Myocyte (in vitro differentiated cells): ENCODE results near the gene INSIG2. TPM values are rescaled to one million over a fixed set of nuclear protein-coding genes. Genes with fewer than 3 reads are reported as not detected.
A peak's percentile ranks its signal among the peaks of the same experiment; 100 is the strongest.

Experiments
- DNase-seq: peaks from one replicate; pipeline ENCODE4 v3.0.0-alpha.2; 2012; ENCODE audit warnings: low read depth
- polyA plus RNA-seq: library from polyadenylated mRNA; unstranded; fragments of >200 nt; gene quantifications from one replicate; pipeline ENCODE4 v1.2.1, GENCODE V29; 2012; ENCODE audit warnings: missing spikeins
- total RNA-seq: library from RNA; depleted of rRNA; stranded (reverse); fragments of >200 nt; gene quantifications from 2 replicates; pipeline ENCODE4 v1.2.3, GENCODE V29; 2014

INSIG2 gene
- 8.5 and 9.6 TPM in 2 replicates for total RNA-seq
- 18.2 TPM for polyA plus RNA-seq

DNA sequence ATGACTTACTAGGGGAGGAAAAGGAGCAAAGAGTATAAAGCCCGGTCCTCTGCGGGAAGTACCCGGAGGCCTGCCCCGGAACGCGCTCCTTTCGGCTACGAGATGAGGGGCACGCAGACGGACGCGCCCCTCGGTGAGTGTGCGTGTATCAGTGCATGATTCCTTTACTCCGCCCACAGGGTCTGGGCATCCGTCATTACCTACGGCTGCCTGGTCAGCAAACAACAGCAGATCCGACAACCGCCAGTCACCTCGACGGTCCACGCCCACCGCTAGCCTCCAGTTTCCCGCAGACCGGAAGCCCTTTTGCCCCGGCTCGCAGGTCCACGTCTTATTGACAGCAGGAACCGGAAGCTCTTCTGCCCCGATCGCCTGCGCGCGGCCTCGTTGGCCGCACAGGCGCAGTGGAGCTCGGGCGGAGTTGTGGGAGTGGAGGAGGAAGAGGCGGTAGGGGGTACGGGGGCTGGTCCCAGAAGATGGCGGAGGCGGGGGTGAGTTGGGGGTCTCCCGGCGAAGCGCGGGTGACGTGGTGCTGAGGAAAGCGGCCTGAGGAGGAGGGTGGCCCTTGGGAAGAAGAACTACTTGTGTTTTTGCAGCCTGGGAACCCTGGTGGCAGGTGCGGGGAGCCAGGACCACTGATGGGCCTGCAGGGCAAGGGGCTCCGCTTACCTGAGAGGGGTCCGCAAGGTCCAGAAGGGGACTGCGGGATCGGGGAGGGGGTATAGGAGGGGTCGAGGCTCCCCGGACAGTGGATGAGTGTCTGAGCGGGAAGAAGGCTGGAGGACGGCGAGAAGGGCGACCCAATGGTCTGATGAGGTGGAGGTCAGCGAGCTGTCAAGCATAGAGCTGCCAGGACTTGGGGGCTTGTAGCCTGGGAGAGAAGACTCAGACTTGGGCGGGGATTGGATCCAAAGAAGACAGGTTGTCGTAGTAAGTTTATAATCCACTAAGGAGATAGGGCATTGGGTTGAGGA, at the start of gene INSIG2:
INSIG2 (plus strand) TSS at position 421 of the 974 bp plus-strand sequence. CDS start 8,086 bp downstream, outside the sequence.
- peak; percentile 97 for DNase-seq

DNA sequence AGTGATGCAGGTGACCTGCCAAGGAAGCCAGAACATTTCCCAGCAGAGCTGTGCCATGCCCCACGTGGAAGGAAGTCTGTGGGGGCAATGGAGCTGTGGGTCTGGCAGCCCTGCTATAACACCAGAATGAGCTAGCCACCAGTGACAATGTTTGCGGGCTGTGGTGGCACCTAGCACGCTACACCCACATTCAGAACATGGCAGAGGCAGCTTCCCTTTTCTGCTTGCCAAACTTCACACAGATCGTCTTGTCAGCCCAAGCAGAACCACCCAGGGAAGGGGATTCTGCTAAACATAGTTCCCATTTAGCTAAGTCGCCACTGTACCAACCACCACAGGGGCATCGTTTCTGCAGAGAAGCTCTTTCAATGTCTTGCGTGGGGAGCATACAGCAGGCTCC, 47.4 kb upstream of the INSIG2 start:
- no peak for DNase-seq

DNA sequence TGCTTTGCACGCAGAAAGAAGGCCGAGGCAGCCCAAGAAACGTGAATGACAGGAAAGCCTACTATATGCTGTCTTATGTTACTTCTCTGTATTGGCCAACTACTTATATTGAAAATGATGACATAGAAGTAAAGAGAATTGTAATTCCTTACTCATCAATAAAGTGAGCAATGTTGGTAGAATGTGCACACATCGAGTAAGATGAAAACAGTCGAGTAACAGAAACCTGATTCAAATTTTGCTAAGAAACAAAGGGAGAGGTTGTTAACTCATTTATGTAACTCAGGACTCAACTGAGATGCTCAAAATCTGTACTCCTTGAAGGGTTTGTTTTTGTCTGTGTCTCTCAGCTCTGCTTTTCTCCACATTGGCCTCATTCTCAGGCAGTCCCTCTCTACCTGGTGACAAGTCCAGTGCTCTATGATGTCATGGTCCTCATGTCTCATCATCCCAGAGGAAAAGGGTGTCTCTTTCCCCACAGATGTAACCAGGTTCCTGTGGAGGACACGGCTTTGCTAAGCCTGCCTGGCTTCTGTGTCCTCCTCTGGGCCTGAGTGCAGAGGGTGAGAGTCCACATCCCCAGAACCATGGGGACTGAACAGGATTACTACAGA, 44.1 kb upstream of the INSIG2 start:
- no peak for DNase-seq

DNA sequence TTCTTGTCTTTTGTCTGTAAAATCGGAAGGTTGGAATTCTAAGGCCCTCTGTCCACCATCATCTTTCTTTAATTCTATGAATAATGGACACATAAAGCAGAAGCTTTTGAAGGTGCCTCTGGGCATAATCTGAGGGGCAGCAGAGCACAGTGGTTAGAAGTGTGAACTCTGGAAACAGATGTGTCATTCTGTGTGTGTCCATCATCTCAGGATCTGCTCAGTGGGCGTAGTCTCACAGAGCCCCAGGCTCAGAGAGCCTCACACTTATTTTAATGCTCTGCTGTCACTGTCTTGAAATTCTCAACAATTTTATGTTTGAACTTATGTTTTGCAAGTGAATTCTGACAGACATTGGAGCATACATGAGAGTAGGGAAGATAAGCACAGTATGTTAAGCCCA, 43.4 kb upstream of the INSIG2 start:
- DNase-seq, result no peak

DNA sequence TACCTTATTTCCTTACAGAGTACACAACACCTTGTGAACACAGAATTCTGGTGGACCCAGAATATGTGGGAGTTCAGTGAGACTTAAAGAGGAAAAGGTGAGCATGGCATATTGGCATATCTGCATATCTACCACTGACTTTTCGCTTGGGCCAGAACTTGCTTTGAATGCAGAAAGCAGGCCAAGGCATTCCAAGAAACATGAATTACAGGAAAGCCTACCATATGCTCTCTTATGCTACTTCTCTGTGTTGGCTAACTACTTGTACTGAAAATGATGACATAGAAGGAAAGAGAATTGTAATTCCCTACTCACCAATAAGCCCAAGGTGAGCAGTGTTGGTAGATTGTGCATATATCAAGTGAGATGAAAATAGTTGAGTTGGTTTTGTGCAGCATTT, 43.0 kb upstream of the INSIG2 start:
- no peak for DNase-seq

DNA sequence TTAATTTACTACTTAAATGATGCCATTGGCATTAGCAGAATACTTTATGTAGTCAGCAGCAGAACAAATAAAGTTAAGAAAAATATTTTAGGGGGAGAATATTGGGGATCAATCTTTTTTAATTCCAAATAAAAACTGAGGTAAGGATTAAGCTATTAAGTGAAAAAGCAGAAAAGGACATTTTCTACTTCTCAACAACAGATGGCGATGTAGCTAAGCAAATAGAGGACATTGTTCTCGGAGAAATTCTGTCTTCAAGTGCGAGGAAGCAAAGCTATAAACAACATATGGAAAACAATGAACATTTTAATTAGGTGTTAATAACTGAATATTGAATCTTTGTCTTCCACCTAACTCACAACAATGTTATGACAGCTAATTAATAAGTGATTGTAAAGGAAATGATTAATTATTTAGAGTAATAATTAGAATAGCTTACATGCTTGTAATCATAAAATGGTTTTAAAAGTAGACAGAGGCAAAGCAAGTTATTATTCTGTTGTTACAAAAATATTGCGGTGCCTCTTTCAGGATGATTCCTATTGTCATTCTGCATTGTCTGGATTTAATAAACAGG, 41.5 kb upstream of the INSIG2 start:
- peak; percentile 57 for DNase-seq

- peak; percentile 31 for DNase-seq
Observed at GRCh38 chr2:118047380-118047826, 40.9 kb upstream of the INSIG2 start.

GRCh38 chr2:118048401-118048800, 39.9 kb upstream of the INSIG2 start:
- peak; percentile 10 for DNase-seq

DNA sequence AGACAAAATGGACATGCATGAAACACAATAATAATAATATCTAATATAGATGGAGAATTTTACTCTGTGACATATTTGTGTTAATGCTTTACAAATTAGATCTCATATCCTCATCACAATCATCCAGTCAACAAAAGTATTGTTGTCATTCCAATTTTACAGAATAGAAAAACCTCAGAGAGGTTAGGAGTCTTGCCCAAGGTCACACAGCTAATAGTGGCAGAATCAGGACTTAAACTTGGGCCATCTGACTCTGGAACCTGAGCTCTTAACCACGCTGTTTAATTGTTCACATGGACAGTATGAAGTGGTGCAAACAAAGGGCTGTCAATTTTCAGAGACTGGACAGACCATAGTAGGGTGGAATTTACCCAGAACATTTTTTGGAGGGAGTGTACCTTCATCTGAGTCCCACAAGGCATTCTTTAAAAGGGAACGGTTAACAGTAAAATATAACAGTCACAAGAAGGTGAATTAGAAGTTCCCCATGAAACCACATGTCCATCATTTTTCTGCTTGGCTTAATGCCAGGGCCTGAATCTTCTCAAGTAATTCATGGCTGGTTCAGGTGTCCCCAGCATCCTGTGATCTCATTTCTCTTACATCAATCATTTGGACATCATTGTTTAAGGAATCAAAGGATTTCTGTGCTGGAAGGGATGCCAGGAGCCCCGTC, 39.0 kb upstream of the INSIG2 start:
- DNase-seq, result no peak

GRCh38 chr2:118049816-118050140, 38.5 kb upstream of the INSIG2 start:
- no peak for DNase-seq

GRCh38 chr2:118050386-118050785, 37.9 kb upstream of the INSIG2 start:
- DNase-seq, result no peak

DNA sequence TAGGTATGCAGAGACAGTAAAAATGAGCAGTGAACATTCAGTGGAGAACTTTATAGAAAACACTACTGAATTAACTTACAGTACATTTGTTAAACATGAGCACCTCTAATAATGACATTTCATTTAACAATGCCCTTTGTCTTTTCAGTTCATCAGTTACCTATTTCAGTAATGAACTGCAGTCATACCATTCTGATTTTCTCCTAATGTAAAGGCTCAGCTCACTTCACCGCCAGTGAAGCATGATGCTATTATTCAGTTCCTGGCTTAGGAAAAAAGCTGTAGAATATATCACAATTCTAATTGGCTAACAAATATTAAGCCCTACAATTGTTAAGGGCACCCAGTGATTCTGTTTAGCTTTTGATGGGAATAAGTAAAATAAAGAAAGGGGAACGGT, 37.3 kb upstream of the INSIG2 start:
- DNase-seq, result no peak

- no peak for DNase-seq
Observed at GRCh38 chr2:118051826-118052358, 36.4 kb upstream of the INSIG2 start.

DNA sequence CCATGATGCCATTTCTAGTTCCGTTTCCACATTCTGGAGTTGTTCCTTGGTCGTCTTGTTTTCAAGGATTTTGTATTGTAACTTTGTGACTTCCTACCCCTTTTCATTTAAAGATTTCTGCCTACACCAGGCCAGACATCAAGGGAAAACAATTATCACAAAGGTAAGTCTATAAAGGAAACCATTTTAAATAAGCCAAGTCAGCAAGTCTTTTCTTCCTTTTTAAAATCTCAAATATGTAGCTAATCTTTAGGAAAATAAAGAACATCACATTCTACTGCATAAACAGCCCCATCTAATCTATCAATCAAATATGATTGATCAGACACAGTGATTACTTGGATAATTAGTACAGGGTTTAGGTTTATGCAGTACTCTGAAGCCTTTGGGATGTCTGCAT, 35.8 kb upstream of the INSIG2 start:
- no peak for DNase-seq

GRCh38 chr2:118053681-118054080, 34.6 kb upstream of the INSIG2 start:
- no peak for DNase-seq

- no peak for DNase-seq
Observed at GRCh38 chr2:118054213-118055008, 33.9 kb upstream of the INSIG2 start.

DNA sequence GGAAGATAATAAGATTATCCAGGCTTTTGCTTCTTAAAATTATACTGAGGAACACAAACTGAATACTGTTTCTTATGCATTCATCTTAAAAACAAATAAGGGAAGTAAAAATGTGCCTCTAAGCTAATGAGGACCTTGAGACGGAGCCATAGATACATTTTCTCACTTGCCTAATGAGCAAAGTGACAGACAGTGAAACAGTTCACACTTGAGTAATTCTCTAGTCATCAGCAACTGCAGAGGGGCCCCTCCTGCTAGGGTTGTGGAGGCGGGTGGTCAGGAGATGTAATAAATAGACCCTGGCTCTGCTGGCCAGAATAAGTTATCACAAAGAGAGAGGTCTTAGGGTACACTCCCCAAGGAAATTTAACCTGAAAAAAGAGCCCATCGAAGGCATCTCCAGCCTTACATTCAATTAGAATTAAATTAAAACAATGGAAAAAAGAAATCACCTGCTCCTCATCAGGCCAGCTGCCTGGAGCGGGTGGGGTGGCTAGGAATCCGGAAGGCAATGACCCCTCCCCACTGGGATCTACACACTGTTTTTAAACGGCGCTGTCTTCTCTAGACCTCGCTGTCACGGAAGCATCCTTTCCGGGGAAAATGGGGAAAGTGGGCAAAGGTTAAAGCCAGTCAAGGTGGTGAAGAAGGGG, 32.6 kb upstream of the INSIG2 start:
- DNase-seq, result no peak

DNA sequence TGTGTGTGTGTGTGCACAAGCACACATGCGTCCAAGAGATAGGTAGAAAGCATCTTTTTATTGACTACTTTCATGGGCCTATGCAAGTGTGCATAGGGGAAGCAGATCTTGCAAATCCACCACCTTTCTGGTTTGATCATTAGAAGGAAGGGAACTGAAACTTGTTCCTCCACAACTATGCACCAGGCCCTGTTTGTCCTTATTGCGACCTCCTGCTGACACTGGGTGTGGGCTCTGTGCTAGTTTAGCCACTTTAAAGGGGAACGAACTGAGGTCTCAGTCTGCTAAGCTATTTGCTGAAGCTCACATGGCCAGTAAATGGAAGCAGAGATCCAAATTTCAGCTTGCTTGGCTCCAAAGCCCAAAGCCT, 32.1 kb upstream of the INSIG2 start:
- DNase-seq, result no peak

- no peak for DNase-seq
Observed at GRCh38 chr2:118056801-118057200, 31.5 kb upstream of the INSIG2 start.

GRCh38 chr2:118058951-118059350, 29.3 kb upstream of the INSIG2 start:
- peak; percentile 75 for DNase-seq
